ENCODE data around the gene POLR1G. TPM values are rescaled to one million over a fixed set of nuclear protein-coding genes. Genes with fewer than 3 reads are reported as not detected.

The POLR1G gene
- total and polyA plus RNA-seq, 9 of the 15 experiments (the other 6 are each of a cell fraction or from before 2014, with no cell fraction given): 3.0 to 50.1 (median 27.4) TPM

GRCh38 chr19:45451850-45452387 is 45.5 kb downstream of the POLR1G start (continued):
- no peak for TF ChIP-seq AFF1 (IDR thresholded peaks at IDR 0.05; ENCODE audit: low read depth in 1 of 2, partially characterized antibody in 2 of 2)
- no peak for TF ChIP-seq TAL1 (IDR thresholded peaks at IDR 0.05)
- 0 out of 2 replicates have a peak, but pooled peaks have one; percentile 35 for TF ChIP-seq ARID4B (CRISPR knock-in tag; IDR thresholded peaks at IDR 0.05)
- TF ChIP-seq KHSRP (IDR thresholded peaks at IDR 0.05): no peak
- TF ChIP-seq RBFOX2 (IDR thresholded peaks at IDR 0.05; ENCODE audit: low read depth, low read length): no peak
- no peak for TF ChIP-seq CREB3L1 (IDR thresholded peaks at IDR 0.05; ENCODE audit: borderline replicate concordance, low read depth)
- peak in 1 of 2 experiments; percentile 44; a peak in 1 of 4 replicates for TF ChIP-seq MLLT1 (IDR thresholded peaks at IDR 0.05)
- no peak for TF ChIP-seq PHB (CRISPR knock-in tag; IDR thresholded peaks at IDR 0.05)
- no peak for TF ChIP-seq KDM4B (IDR thresholded peaks at IDR 0.05; ENCODE audit: borderline replicate concordance in 2 of 2, low read depth in 1 of 2)
- no peak for TF ChIP-seq ZNF561 (CRISPR knock-in tag; conservative IDR thresholded peaks at IDR 0.05)
- TF ChIP-seq CREBBP (IDR thresholded peaks at IDR 0.05; ENCODE audit: low read depth, low read length): no peak
- TF ChIP-seq CBFA2T2 (conservative IDR thresholded peaks at IDR 0.05): no peak
- no peak for TF ChIP-seq ERF (CRISPR knock-in tag; IDR thresholded peaks at IDR 0.05)
- no peak for TF ChIP-seq ZNF639 (CRISPR knock-in tag; conservative IDR thresholded peaks at IDR 0.05 in 1 of 2, IDR thresholded peaks at IDR 0.05 in 1 of 2)
- peak; percentile 45; the same call in 1 of the 2 replicates for TF ChIP-seq BCOR (IDR thresholded peaks at IDR 0.05)

Measured in K562 (cell line).